ENCODE measurements around the gene NHEJ1. TPM values are rescaled to one million over a fixed set of nuclear protein-coding genes. Genes with fewer than 3 reads are reported as not detected.
"Not testable (repeated sequence)": the region's sequence is repeated elsewhere in the genome, so short reads cannot be mapped to it uniquely, and the experiment has no call there.

The NHEJ1 gene
- total and polyA plus RNA-seq, 12 donors, result 3.8 to 12.0 (median 7.1) TPM

- Histone ChIP-seq H3K27ac (no peak overlapping the region), H3K4me1 (peaks cover 8 to 25% (median 20%) of the 10 kb centered on the region in 9 donors), H3K4me3 (no peak overlapping the region), H3K36me3 (peaks cover 0 to 27% (median 17%) of the 10 kb centered on the region in 9 donors), H3K9me3 (peaks cover 0 to 2% (median 0%) of the 10 kb centered on the region in 11 donors), H3K27me3 (no peaks in the 10 kb centered on the region)
- DNase-seq (no peak), ATAC-seq (no peak)
- no peak for TF ChIP-seq CTCF (IDR thresholded peaks at IDR 0.05)
- WGBS, 2 donors, result 84 to 86% methylated on average over 5 of the region's 5 CpGs
- intact Hi-C loops (cut with DNase I), result loop anchor here in 2 of 10 donors (5.0 kb wide), 2 partner anchors 33 to 43 kb away; partner anchors contain the start of genes NHEJ1 (in 1 of the 2) and SLC23A3 (in 1 of the 2)
Observed at GRCh38 chr2:219205165-219205538, 44.5 kb upstream of the NHEJ1 start.

- peaks cover 0 to 21% (median 12%) of the 10 kb centered on the region in 9 donors for H3K36me3 ChIP-seq
- peaks cover 0 to 2% (median 0%) of the 10 kb centered on the region in 7 donors for H3K27me3 ChIP-seq
- WGBS, 2 donors, result 90 to 92% methylated on average over 7 of the region's 7 CpGs
- ATAC-seq (no peak), DNase-seq (no peak)
- no peak overlapping the region for H3K27ac ChIP-seq
- H3K4me3 ChIP-seq, result no peak overlapping the region
- TF ChIP-seq CTCF (IDR thresholded peaks at IDR 0.05), result no peak
- intact Hi-C loops (cut with DNase I), result loop anchor here in 2 of 10 donors (5.0 kb wide), 2 partner anchors 32 to 42 kb away; partner anchors contain the start of genes NHEJ1 (in 1 of the 2) and SLC23A3 (in 1 of the 2)
- H3K9me3 ChIP-seq, result peaks cover 0 to 2% (median 0%) of the 10 kb centered on the region in 11 donors
- H3K4me1 ChIP-seq, result peaks cover 8 to 25% (median 20%) of the 10 kb centered on the region in 9 donors
Observed at GRCh38 chr2:219204425-219205164, 44.0 kb upstream of the NHEJ1 start.

- H3K4me3 ChIP-seq; ATAC-seq; H3K4me1 ChIP-seq; intact Hi-C loops (cut with DNase I); H3K27ac ChIP-seq; DNase-seq; H3K36me3 ChIP-seq; H3K9me3 ChIP-seq: not testable (repeated sequence)
- WGBS, 2 donors, result 90 to 91% methylated on average over 19 to 20 of the region's 21 CpGs
- H3K27me3 ChIP-seq, result peaks cover 0 to 22% (median 3%) of the 10 kb centered on the region in 7 donors
Observed at GRCh38 chr2:219201331-219201730, 40.7 kb upstream of the NHEJ1 start.

DNA sequence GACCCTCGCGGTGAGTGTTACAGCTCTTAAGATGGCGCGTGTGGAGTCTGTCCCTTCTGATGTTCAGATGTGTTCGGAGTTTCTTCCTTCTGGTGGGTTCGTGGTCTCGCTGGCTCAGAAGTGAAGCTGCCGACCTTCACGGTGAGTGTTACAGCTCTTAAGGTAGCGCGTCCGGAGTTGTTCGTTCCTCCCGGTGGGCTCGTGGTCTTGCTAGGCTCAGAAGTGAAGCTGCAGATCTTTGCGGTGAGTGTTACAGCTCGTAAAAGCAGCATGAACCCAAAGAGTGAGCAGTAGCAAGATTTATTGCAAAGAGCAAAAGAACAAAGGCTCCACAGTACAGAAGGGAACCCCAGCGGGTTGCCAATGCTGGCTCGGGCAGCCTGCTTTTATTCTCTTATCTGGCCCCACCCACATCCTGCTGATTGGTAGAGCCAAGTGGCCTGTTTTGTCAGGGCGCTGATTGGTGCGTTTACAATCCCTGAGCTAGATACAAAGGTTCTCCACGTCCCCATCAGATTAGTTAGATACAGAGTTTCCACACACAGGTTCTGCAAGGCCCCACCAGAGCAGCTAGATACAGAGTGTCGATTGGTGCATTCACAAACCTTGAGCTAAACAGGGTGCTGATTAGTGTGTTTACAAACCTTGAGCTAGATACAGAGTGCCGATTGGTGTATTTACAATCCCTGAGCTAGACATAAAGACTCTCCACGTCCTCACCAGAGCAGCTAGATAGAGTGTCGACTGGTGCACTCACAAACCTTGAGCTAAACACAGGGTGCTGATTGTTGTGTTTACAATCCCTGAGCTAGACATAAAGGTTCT, 40.1 kb upstream of the NHEJ1 start:
- ATAC-seq; H3K4me1 ChIP-seq; H3K27ac ChIP-seq; H3K36me3 ChIP-seq; intact Hi-C loops (cut with DNase I); H3K4me3 ChIP-seq; H3K9me3 ChIP-seq; DNase-seq: not testable (repeated sequence)
- H3K27me3 ChIP-seq, result peaks cover 0 to 22% (median 3%) of the 10 kb centered on the region in 7 donors
- WGBS, 2 donors, result 83% methylated on average over 25 of the region's 26 CpGs

DNA sequence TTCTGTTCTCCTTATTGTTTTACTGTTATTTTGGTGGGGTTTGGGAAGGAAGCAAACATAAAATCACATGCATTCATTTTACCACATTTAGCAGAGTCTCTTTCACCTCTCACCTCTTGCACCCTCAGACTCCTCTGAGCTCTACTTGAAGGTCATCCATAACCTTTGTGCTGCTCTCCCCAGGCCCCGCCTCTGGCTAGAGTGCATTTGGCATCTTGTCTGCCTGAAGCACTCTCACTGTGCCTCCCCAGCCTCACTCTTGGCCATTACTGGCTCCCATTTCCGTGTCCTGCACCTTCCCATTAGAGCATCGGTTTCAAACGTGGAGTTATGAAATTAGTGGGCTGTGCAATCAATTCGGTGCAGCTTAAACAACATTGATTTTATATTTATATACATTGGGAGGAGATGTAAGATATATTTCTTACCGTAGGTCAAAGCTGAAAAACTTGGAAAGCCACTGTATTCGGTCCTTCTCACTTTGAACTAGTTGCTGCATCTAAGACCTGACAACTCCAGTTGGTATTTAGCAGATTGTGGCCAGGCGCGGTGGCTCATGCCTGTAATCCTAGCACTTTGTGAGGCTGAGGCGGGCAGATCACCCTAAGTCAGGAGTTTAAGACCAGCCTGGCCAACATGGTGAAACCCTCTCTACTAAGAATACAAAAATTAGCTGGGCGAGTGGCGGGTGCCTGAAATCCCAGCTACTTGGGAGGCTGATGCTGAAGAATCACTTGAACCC, 39.0 kb upstream of the NHEJ1 start:
- no peaks in the 10 kb centered on the region for H3K4me1 ChIP-seq
- DNase-seq (no peak), ATAC-seq (no peak)
- H3K9me3 ChIP-seq, result peaks cover 0 to 2% (median 0%) of the 10 kb centered on the region in 11 donors
- H3K4me3 ChIP-seq, result no peak overlapping the region
- no peaks in the 10 kb centered on the region for H3K36me3 ChIP-seq
- WGBS, 2 donors, result 83 to 84% methylated on average over 12 of the region's 12 CpGs
- no peak overlapping the region for H3K27ac ChIP-seq
- no peak for TF ChIP-seq CTCF (IDR thresholded peaks at IDR 0.05)
- peaks cover 0 to 22% (median 3%) of the 10 kb centered on the region in 7 donors for H3K27me3 ChIP-seq
- intact Hi-C loops (cut with DNase I), result no loop called here

Data from heart right ventricle (tissue), 16 donors.